SIG-M5 treated with dmso at 0.1 percent for 504 hours (cell line): ENCODE measurements around the gene FAM107A.

ENCODE experiments used
- DNase-seq: peaks from one replicate; lab custom pipeline; 2025; ENCODE audit not compliant: unreplicated experiment; lab: John Stamatoyannopoulos, UW

The FAM107A gene

GRCh38 chr3:58568572-58569286 is 8.5 kb downstream of the FAM107A start:
- peak; percentile 57 for DNase-seq

DNA sequence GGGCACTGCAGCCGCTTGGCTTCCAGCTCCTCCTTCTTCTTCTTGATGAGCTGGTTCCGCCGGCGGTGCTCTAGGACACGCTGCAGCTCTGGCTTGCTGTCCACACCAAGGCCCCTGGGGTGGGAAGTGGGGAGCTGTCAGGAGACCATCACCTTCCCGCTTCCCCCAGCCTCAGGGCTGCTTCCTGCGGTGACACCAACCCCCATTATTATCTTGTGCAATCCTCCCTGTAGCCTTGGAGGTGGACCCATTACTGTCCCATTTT is 10.0 kb downstream of the FAM107A start:
- no peak for DNase-seq

- DNase-seq = no peak
These were observed 10.6 kb downstream of the FAM107A start for GRCh38 chr3:58566398-58567250.

GRCh38 chr3:58565621-58566397 is 11.4 kb downstream of the FAM107A start:
- DNase-seq = no peak

DNA sequence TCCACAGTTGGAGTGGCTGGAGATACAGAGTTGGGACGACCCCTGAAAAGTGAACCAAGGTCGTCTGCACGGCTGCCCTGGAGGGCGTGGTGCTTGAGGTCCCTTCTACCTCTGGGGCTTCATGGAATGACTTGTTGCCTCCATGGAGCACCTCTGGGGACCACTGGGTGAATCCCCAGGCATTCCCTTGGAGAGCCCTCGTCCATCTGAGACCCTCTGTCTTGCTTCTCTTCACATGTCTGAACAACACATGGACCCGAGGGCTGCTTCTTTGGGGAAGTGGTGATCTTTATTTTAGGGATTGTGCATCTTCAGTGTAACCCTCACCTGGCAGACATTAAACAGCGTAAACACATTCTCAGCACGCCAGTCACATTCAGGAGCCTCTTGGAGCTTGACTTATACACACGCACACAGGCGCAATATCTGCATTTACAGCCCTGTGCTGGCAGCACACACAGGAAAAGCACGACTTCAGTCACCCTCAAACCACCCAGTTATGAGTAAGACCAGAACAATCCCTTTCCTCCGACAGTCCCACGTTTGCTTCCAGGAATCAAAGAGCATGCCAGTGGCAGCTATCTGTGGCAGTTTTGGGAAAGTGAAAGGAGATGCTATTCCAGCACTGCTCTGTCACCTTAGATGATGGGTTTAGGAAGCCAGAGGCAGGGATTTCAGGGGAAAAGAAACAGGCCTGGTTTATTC is 12.6 kb downstream of the FAM107A start:
- DNase-seq = no peak

DNA sequence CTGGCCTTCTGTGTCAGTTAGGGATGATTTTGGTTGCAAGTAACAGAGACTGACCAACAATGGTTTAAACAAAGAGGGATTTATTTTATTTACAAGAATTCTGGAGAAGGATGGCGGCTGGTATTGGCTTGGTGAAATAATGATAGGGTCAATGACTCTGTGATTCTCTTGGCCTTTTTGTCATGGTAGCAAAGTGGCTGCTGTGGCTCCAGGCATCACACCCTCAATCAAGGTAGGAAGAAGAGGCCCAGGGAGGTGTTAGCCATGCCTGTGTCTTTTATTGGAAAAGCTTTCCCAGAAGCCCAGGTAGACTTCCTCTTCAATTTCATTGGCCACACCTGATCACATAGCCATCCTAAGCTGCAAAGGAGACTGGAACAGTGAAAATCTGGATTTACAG is 13.1 kb downstream of the FAM107A start:
- DNase-seq = no peak

GRCh38 chr3:58563386-58564035 is 13.7 kb downstream of the FAM107A start:
- DNase-seq = no peak

DNA sequence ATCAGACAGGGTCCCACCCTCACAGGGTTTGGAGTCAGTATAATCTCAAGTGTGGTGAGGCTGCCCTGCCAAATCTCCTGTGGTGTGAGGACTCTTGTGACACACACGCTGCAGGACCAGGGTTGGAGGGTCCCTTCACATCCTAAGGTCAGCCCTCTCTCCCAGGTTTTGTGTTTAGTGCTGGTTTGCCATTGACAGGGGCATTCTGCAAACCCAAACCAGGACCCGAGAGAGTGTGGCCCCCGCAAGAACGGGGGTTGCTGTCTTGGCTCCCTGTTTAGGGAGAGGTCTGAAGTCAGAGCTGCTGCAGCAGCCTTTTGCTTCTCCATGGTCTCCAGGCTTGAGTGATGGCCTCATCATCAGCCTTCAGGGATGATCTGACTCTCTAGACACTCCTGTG is 14.7 kb downstream of the FAM107A start:
- no peak for DNase-seq

DNA sequence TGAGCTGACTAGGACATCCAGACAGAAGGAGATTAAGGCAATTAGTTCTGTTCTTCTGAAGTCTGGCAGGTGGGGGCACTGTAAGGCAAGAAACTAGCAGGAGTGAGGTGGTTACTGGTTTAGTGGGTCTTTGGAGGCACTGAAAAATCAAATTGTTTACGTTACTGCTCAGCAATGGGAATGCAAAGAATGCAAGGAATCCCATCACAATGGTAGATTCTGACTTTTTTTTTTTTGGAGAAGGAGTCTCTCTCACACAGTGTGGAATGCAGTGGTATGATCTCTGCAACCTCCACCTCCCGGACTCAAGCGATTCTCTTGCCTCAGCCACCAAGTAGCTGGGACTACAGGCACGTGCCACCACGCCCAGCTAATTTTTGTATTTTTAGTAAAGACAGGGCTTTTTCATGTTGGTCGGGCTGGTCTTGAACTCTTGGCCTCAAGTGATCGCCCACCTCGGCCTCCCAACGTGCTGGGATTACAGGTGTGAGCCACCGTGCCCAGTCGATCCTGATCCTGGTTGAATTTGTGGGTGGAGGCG is 16.4 kb downstream of the FAM107A start:
- no peak for DNase-seq

DNA sequence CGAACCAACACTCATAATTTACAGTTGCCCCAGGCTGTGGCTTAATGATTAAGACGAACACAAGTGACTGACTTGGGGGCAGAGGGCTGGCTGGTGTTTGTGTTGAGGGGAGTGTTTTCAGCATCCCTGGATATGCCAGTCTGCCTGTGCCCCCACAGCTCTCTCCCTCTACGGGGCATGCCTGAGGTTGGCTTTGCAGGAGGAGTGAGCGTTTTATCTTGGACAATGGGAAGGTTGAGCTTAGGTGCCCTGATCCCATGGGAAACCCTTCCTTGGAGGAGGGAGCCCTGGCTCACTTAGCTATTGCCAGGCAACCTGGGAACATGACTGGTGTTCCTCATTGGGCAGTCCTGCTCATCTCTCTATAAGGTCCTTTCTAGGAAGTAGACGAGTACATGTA is 17.6 kb downstream of the FAM107A start:
- DNase-seq = no peak

DNA sequence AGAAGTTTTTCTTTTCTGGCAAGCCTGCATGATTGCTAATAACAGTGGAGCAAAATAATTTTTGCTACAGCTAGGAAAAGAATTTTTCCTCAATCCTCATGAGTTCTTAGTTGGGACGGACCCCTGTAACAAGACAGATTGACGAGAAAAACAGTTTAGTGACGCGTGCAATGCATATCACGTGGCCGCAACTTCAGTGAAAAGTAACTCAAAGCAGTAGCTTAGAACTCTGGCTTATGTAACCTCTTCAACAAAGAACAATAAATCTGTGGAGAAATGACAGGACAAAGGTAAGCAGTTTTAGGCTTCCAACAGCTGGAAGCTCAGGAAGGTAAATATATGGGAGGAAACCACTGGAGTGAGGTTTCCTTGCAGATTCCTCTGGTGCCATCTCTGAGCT is 19.7 kb downstream of the FAM107A start:
- no peak for DNase-seq

GRCh38 chr3:58556761-58557221 is 20.4 kb downstream of the FAM107A start:
- DNase-seq = no peak

DNA sequence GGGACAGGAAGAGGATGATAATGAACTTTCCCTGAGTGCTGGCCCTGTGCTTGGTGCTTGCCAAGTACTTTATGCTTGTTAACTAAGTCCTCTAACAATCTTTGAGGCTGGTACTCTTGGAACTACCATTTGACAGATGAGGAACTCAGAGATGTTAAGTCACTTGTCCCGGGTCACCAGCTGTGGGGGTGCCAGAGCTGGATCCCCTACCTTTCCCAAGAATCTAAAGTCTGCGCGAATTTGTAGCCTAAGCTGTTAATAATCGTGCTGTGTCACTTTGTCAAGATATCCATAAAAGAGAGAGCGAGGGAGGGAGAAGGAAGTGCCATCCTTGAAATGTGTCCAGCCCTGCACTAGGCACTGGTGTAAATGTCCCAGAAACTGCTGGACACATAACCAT is 21.2 kb downstream of the FAM107A start:
- no peak for DNase-seq

DNA sequence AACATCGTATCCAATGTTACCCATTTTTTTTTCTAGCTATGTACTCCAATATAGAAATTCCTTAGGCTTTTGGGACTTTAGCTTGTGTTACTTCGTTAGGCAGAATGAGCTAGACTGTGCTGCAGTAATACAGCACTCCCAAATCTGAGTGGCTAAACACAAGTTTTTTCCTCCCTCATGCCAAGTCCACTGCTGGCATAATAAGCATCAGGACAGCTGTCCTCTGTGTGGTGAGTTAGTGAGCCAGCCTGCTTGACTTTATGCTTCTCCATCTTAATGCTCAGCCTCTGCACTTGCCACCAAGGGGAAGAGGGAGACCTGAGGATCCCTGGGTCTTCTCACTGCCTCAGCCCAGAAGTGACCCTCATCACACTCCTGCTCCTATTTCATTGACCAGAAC is 22.0 kb downstream of the FAM107A start:
- DNase-seq = no peak

GRCh38 chr3:58553003-58553402 is 24.2 kb downstream of the FAM107A start:
- no peak for DNase-seq

DNA sequence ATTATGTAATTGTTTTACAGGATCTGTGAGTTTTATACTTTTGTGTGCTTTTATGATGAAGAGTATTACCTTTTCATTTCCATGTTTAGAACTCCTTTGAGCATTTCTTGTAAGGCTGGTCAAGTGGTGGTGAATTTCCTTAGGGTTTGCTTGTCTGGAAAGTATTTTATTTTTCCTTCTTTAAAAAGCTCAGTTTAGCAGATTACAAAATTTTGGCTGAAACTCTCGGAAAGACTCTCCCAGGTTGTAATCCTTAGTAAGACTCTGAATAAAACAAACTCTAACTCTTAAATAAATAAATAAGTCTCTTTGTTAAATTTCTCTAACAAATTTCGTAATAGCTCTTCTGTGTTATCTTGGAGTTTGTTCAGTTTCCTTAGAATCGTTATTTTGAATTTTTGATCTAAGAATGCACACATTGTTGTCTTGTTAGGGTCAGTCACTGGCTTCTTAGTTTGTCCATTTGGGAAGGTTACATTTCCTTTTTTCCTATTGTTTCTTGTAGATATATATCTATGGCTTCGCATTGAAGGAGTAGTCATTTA is 25.5 kb downstream of the FAM107A start:
- no peak for DNase-seq

DNA sequence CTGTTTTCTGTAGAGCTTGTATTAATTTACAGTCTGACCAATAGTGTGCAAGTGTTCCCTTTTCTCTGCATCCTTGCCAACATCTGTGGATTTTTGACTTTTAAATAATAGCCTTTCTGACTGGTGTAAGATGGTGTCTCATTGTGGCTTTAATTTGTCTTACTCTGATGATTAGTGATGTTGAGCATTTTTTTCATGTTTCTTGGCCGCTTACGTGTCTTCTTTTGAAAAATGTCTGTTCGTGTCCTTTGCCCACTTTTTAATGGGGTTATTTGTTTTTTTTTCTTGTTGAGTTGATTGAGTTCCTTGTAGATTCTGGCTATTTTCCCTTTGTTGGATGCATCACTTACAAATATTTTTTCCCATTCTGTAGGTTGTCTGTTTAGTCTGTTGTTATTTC is 32.6 kb downstream of the FAM107A start:
- no peak for DNase-seq

- no peak for DNase-seq
These were observed 36.9 kb downstream of the FAM107A start for GRCh38 chr3:58540176-58540858.

GRCh38 chr3:58539626-58540025 is 37.6 kb downstream of the FAM107A start:
- DNase-seq = no peak
